ENCODE results near the gene CACNA2D1.
"Not testable (repeated sequence)": the region's sequence is repeated elsewhere in the genome, so short reads cannot be mapped to it uniquely, and the experiment has no call there.

The CACNA2D1 gene

GRCh38 chr7:82173400-82174021 lies 270.1 kb downstream of the CACNA2D1 start:
- no peak for DNase-seq (ENCODE audit: low read depth in 1 of 2, low spot score in 1 of 2)

GRCh38 chr7:82172881-82173280 lies 270.7 kb downstream of the CACNA2D1 start:
- DNase-seq (ENCODE audit: low read depth in 1 of 2, low spot score in 1 of 2), result no peak

GRCh38 chr7:82172017-82172416 lies 271.6 kb downstream of the CACNA2D1 start:
- no peak for DNase-seq (ENCODE audit: low read depth in 1 of 2, low spot score in 1 of 2)

- DNase-seq (ENCODE audit: low read depth in 1 of 2, low spot score in 1 of 2), result no peak
These were observed 275.8 kb downstream of the CACNA2D1 start for GRCh38 chr7:82167558-82168314.

GRCh38 chr7:82166260-82167015 lies 277.1 kb downstream of the CACNA2D1 start:
- DNase-seq (ENCODE audit: low read depth in 1 of 2, low spot score in 1 of 2), result no peak

GRCh38 chr7:82164813-82165212 lies 278.8 kb downstream of the CACNA2D1 start:
- DNase-seq (ENCODE audit: low read depth in 1 of 2, low spot score in 1 of 2), result no peak

- no peak for DNase-seq (ENCODE audit: low read depth in 1 of 2, low spot score in 1 of 2)
These were observed 279.2 kb downstream of the CACNA2D1 start for GRCh38 chr7:82164410-82164809.

GRCh38 chr7:82163586-82163985 lies 280.0 kb downstream of the CACNA2D1 start:
- DNase-seq (ENCODE audit: low read depth in 1 of 2, low spot score in 1 of 2), result no peak

- DNase-seq (ENCODE audit: low read depth in 1 of 2, low spot score in 1 of 2), result no peak
These were observed 281.3 kb downstream of the CACNA2D1 start for GRCh38 chr7:82162289-82162688.

GRCh38 chr7:82158327-82158726 lies 285.2 kb downstream of the CACNA2D1 start:
- DNase-seq (ENCODE audit: low read depth in 1 of 2, low spot score in 1 of 2), result no peak

- no peak for DNase-seq (ENCODE audit: low read depth in 1 of 2, low spot score in 1 of 2)
These were observed 286.7 kb downstream of the CACNA2D1 start for GRCh38 chr7:82156893-82157292.

GRCh38 chr7:82156168-82156567 lies 287.4 kb downstream of the CACNA2D1 start:
- DNase-seq (ENCODE audit: low read depth in 1 of 2, low spot score in 1 of 2), result no peak

- DNase-seq (ENCODE audit: low read depth in 1 of 2, low spot score in 1 of 2), result no peak
These were observed 288.8 kb downstream of the CACNA2D1 start for GRCh38 chr7:82154728-82155127.

- no peak for DNase-seq (ENCODE audit: low read depth in 1 of 2, low spot score in 1 of 2)
These were observed 289.8 kb downstream of the CACNA2D1 start for GRCh38 chr7:82153776-82154175.

GRCh38 chr7:82152858-82153257 lies 290.7 kb downstream of the CACNA2D1 start:
- DNase-seq (ENCODE audit: low read depth in 1 of 2, low spot score in 1 of 2), result no peak

GRCh38 chr7:82146491-82146890 lies 297.1 kb downstream of the CACNA2D1 start:
- DNase-seq (ENCODE audit: low read depth in 1 of 2, low spot score in 1 of 2), result no peak

- DNase-seq (ENCODE audit: low read depth in 1 of 2, low spot score in 1 of 2), result no peak
These were observed 301.2 kb downstream of the CACNA2D1 start for GRCh38 chr7:82142263-82142864.

GRCh38 chr7:82141427-82141826 lies 302.1 kb downstream of the CACNA2D1 start:
- DNase-seq (ENCODE audit: low read depth in 1 of 2, low spot score in 1 of 2), result no peak

- DNase-seq (ENCODE audit: low read depth in 1 of 2, low spot score in 1 of 2), result not testable (repeated sequence)
These were observed 303.0 kb downstream of the CACNA2D1 start for GRCh38 chr7:82140608-82141007.

- DNase-seq (ENCODE audit: low read depth in 1 of 2, low spot score in 1 of 2), result no peak
These were observed 312.4 kb downstream of the CACNA2D1 start for GRCh38 chr7:82131215-82131614.

GRCh38 chr7:82129091-82129490 lies 314.5 kb downstream of the CACNA2D1 start:
- no peak for DNase-seq (ENCODE audit: low read depth in 1 of 2, low spot score in 1 of 2)

- no peak for DNase-seq (ENCODE audit: low read depth in 1 of 2, low spot score in 1 of 2)
These were observed 315.0 kb downstream of the CACNA2D1 start for GRCh38 chr7:82128546-82128945.

Measured in stimulated activated CD4-positive, alpha-beta T cell treated with anti-CD3 and anti-CD28 coated beads, Interleukin-15, amount 100 ng/mL, for 1 hour (primary cell).